HG02623 (cell line): Measurements from ENCODE around the gene ME3.

Source experiments
- ATAC-seq: cut with Tn5 transposase; IDR thresholded peaks from one replicate; pipeline ENCODE4 v1.9.1; 2021; ENCODE audit warnings: moderate library complexity; ENCODE audit not compliant: unreplicated experiment

Gene ME3

DNA sequence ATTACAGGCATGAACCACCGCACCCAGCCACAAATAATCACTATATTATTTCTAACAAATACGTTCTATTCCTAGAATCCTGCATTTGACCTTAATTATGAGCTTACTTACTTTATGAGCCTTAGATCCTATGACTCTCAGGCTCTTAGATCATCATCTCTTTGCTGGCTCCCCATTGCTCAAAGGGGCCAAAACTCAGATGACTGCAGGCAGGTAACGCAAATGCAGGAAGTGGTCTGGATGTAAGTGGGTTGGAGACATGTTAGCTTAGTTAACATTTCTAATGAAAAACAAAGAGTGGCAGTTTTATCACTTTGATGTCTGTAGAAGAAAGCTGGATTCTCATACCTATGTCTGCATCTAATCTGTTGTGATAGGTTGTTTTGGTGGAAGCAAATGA is 274.3 kb downstream of the ME3 start:
- no peak for ATAC-seq

DNA sequence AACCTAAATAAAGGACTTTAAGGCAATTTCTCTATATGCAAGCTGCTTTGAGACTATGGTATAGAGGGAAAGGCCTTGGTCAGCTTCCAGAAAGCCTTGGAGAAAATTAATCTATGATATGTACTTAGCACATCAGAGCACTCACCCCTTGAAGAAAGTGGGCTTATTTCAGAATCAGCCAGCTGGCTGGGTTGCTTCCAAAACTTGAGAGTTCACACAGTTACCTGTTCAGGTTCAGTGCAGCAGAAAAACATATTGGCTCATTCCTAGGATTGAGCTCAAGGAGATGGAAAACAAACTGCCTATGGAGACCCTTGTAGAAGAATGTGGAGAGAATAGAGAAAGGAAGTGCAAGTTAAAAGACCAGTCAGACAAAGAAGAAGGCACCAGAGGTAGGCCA is 275.1 kb downstream of the ME3 start:
- ATAC-seq, result no peak

DNA sequence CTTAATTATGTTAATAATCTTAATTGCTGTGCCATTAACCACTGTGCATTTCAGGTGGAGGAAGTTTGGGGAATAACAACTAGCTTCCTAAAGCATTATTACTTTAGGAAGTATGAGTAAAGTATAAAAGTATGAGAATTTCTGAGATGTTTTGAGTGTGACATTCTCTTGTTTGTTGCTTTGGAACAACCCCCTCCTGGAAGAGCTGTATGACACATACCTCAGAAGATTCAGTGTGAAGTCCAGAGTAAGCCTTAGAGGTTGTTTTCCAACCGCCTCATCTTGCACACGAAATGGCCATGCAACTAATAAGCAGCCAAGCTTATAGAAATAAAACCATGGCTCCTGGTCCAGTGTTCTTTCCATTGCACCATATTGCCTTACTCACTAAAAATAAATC is 276.0 kb downstream of the ME3 start:
- ATAC-seq, result no peak

DNA sequence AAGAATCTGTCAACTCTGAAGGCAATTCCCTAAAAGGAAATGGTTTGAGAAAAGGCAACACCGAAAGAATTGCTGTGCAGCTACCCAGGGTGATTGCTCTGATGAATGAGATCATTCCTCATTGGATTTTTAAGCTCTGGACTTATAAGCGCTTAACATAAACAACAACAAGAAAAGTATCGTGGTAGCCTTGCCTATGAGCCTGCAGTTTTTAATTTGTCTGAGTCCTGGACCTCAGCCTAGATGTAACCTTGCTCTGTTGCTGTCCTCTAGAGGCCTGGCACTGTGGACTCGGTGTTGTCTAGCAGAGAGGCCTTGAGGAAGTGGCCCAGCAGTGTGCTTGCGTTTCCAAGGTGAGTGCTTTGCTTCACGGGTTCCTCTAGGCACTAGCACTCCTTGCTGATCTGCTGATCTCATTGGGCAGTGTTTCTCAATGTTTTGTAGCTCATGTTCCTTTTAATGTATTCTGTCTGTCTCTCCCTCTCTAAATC is 277.3 kb downstream of the ME3 start:
- ATAC-seq, result no peak
